Prostate gland (tissue), 2 donors: ENCODE data around the gene MAML3.
A peak's percentile ranks its signal among the peaks of the same experiment; 100 is the strongest.

Source experiments
- CTCF ChIP-seq, 4 experiments: fragments of 200-600 bp in 2 of 4; fragments of 450-650 bp in 2 of 4; sonication (generic) in 2 of 4; IDR thresholded peaks; 1 replicate in 3 of 4; 2 replicates in 1 of 4; pipeline ENCODE4 v1.5.1; 2016 to 2019; ENCODE audit warnings: antibody characterized with exemption in 4 of 4, mild to moderate bottlenecking in 2 of 4, moderate library complexity in 2 of 4
- POLR2A ChIP-seq: fragments of 450-650 bp; IDR thresholded peaks from one replicate; pipeline ENCODE4 v1.6.1; 2016; ENCODE audit warnings: antibody characterized with exemption, mild to moderate bottlenecking
- POLR2AphosphoS5 ChIP-seq: sonication (generic); formaldehyde crosslinking; IDR thresholded peaks from one replicate; pipeline ENCODE4 v1.6.1; 2017; ENCODE audit warnings: antibody characterized with exemption

DNA sequence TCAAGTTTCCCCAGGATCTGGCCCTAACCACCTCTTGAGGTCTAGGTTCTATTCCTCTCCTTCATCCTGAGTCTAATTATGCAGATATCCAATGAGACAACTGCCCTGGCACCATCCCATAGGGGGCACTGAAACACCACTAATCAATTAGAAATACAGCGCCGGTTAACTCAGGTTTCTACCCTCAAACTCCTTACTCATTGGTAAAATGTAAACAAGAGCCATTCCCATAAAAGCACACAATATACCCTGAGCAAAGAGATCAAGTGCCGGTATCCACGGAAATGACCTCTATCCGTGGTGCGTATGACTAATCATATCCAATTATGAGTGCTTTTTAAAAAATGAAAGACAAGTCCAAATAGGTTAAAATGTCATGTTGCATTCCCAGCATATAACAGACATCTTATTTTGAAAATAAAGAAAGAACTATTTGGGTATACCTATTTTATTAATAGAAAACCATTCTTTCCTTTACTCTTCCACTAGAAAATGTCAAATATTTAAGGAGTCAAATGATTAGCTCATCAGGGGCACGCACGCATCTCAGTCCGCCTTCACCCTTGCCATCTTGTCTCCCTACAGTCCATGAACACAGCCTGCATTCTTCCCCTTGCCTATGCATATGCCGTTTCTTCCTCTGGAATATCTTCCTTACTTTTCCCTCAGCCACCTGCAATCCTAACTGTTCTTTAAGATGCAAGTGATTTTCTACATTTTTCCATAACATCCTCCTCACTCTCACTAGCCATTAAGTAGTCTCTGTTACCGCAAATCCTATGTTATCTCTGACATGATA is 141.1 kb downstream of the MAML3 start:
- peak in 3 of 4 experiments; percentile 54 to 78 (median 68) for TF ChIP-seq CTCF (IDR thresholded peaks at IDR 0.05)
- TF ChIP-seq POLR2A = no peak
- TF ChIP-seq POLR2AphosphoS5 = peak; percentile 64
